GM10266 (cell line): ENCODE results near the gene PAK3.

Experiments
- DNase-seq: peaks from one replicate; pipeline ENCODE4 v3.0.0; 2012; ENCODE audit errors: extremely low spot score
- CTCF ChIP-seq: IDR thresholded peaks from 2 replicates; pipeline ENCODE4 v1.5.1; 2012; ENCODE audit warnings: mild to moderate bottlenecking, low read depth; ENCODE audit not compliant: control insufficient read depth, insufficient read depth; ENCODE audit errors: missing control alignments

Gene PAK3

DNA sequence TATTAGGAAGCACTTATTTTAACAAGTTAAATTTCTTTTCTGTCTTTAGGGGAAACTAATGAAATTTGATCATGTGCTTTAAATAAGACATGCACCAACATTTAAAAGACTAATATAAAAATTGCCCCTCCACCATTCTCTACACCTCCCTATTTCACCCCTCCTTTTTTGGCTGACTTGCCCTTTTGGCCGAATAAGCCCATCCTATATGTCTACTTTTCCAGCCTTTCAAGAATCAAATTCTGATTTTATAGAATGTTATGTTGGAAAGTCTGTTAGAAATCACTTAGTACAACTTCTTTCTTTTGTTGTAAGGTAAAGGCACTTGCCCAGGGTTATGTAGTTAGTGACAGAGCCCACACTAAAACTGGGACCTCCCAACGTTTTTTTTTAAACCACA, 172.5 kb downstream of the PAK3 start:
- no peak for DNase-seq
- no peak for TF ChIP-seq CTCF

DNA sequence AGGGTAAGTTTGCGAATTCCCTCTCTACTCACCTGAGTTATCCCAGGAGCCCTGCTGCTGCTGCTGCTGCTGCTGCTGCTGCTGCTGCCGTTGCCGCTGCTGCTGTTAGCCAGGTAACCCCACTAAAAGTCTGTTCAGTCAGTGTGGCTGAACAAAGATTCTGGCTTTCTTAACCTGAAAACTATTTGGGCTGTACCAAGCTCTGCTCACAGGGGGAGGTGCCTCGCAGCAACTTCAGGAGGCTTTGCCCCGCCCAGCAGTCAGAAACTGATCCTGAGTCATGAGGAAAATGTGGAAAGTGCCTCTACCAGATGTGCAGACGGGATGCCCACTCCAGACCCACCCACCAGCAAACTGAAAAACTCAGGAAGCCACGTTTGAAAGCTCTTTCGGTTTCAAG, 174.3 kb downstream of the PAK3 start, which contains the start of gene CAPN6:
Gene CAPN6, minus strand, starts transcription at position 145 of the 400 bp plus-strand sequence. CDS start 6,547 bp downstream, outside the sequence.
- no peak for TF ChIP-seq CTCF
- no peak for DNase-seq
